ENCODE measurements around the gene ANKS1B. TPM values are rescaled to one million over a fixed set of nuclear protein-coding genes. Genes with fewer than 3 reads are reported as not detected.

ANKS1B gene
- total RNA-seq, 1 experiment from 2014 or later = 0.61 TPM

- TF ChIP-seq, protein P1, sequence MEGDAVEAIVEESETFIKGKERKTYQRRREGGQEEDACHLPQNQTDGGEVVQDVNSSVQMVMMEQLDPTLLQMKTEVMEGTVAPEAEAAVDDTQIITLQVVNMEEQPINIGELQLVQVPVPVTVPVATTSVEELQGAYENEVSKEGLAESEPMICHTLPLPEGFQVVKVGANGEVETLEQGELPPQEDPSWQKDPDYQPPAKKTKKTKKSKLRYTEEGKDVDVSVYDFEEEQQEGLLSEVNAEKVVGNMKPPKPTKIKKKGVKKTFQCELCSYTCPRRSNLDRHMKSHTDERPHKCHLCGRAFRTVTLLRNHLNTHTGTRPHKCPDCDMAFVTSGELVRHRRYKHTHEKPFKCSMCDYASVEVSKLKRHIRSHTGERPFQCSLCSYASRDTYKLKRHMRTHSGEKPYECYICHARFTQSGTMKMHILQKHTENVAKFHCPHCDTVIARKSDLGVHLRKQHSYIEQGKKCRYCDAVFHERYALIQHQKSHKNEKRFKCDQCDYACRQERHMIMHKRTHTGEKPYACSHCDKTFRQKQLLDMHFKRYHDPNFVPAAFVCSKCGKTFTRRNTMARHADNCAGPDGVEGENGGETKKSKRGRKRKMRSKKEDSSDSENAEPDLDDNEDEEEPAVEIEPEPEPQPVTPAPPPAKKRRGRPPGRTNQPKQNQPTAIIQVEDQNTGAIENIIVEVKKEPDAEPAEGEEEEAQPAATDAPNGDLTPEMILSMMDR (IDR thresholded peaks at IDR 0.05; ENCODE audit: insufficient read depth in 1 of 2, low read depth in 1 of 2, low read length in 1 of 2, severe bottlenecking in 1 of 2, unreplicated experiment in 1 of 2) = no peak
- no peak overlapping the region for H3K4me3 ChIP-seq (ENCODE audit: low read depth, low read length)
- no peaks in the 10 kb centered on the region for H3K36me3 Mint-ChIP-seq (ENCODE audit: insufficient read depth, unreplicated experiment)
- H3K27me3 Mint-ChIP-seq (ENCODE audit: insufficient read depth, unreplicated experiment) = peaks cover 7% of the 10 kb centered on the region
- no TSS peak for BruUV-seq (replicated peaks)
- POLR2A ChIA-PET = no interaction called here
- H3K4me1 Mint-ChIP-seq (ENCODE audit: low read depth, unreplicated experiment) = no peaks in the 10 kb centered on the region
- no peaks in the 10 kb centered on the region for H3K36me3 ChIP-seq (ENCODE audit: control insufficient read depth, insufficient read depth, low read length)
- H3K9me3 ChIP-seq = no peaks in the 10 kb centered on the region
- no peak overlapping the region for H3K4me3 Mint-ChIP-seq (ENCODE audit: unreplicated experiment)
- no peak overlapping the region for H3K27ac Mint-ChIP-seq (ENCODE audit: unreplicated experiment)
- DNase-seq = no peak
- H3K27me3 ChIP-seq (replicated peaks; ENCODE audit: control insufficient read depth, insufficient read depth, low read length) = no peaks in the 10 kb centered on the region
- intact Hi-C loops (cut with micrococcal nuclease; ENCODE audit: unreplicated experiment) = no loop called here
- H3K4me1 ChIP-seq = no peaks in the 10 kb centered on the region
- H3K9me3 Mint-ChIP-seq (ENCODE audit: unreplicated experiment) = no peaks in the 10 kb centered on the region
- CTCF ChIA-PET = no interaction called here
Observed at GRCh38 chr12:98909746-98910145, 1075.0 kb downstream of the ANKS1B start.

DNA sequence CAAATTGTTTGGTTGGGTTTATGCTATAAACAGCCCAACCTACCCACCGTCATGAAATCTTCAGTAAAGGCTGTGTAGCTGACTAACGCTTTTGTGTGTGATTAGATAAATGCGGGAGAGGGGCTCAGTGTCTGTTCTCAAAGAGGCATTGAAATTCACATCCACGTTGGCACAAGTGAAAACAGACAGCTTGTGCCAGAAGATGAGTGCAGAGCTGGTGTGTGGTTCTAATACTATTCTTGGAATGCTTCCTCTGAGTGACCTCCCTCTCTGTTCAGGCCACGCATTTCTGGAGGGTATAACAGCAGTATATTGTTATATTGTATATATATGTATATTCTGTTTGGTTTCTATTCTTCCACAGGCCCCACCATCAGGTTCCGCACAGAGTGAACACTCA lies 1075.9 kb downstream of the ANKS1B start:
- POLR2A ChIA-PET = no interaction called here
- no peak for DNase-seq
- Histone ChIP-seq H3K4me1 (no peaks in the 10 kb centered on the region), H3K9me3 (no peaks in the 10 kb centered on the region), H3K27me3 (replicated peaks; ENCODE audit: control insufficient read depth, insufficient read depth, low read length) (no peaks in the 10 kb centered on the region), H3K4me3 (ENCODE audit: low read depth, low read length) (no peak overlapping the region), H3K36me3 (ENCODE audit: control insufficient read depth, insufficient read depth, low read length) (no peaks in the 10 kb centered on the region)
- TF ChIP-seq, protein P1 (IDR thresholded peaks at IDR 0.05; ENCODE audit: insufficient read depth in 1 of 2, low read depth in 1 of 2, low read length in 1 of 2, severe bottlenecking in 1 of 2, unreplicated experiment in 1 of 2) = no peak
- H3K4me3 Mint-ChIP-seq (ENCODE audit: unreplicated experiment) = no peak overlapping the region
- intact Hi-C loops (cut with micrococcal nuclease; ENCODE audit: unreplicated experiment) = no loop called here
- peaks cover 8% of the 10 kb centered on the region for H3K27me3 Mint-ChIP-seq (ENCODE audit: insufficient read depth, unreplicated experiment)
- no peaks in the 10 kb centered on the region for H3K9me3 Mint-ChIP-seq (ENCODE audit: unreplicated experiment)
- H3K27ac Mint-ChIP-seq (ENCODE audit: unreplicated experiment) = no peak overlapping the region
- H3K36me3 Mint-ChIP-seq (ENCODE audit: insufficient read depth, unreplicated experiment) = no peaks in the 10 kb centered on the region
- CTCF ChIA-PET = no interaction called here
- BruUV-seq (replicated peaks) = no TSS peak
- no peaks in the 10 kb centered on the region for H3K4me1 Mint-ChIP-seq (ENCODE audit: low read depth, unreplicated experiment)

- no peaks in the 10 kb centered on the region for H3K36me3 Mint-ChIP-seq (ENCODE audit: insufficient read depth, unreplicated experiment)
- H3K9me3 Mint-ChIP-seq (ENCODE audit: unreplicated experiment) = no peaks in the 10 kb centered on the region
- ChIA-PET CTCF (no interaction called here), POLR2A (no interaction called here)
- no TSS peak for BruUV-seq (replicated peaks)
- H3K4me3 Mint-ChIP-seq (ENCODE audit: unreplicated experiment) = no peak overlapping the region
- DNase-seq = no peak
- TF ChIP-seq, protein P1 (IDR thresholded peaks at IDR 0.05; ENCODE audit: insufficient read depth in 1 of 2, low read depth in 1 of 2, low read length in 1 of 2, severe bottlenecking in 1 of 2, unreplicated experiment in 1 of 2) = no peak
- H3K36me3 ChIP-seq (ENCODE audit: control insufficient read depth, insufficient read depth, low read length) = no peaks in the 10 kb centered on the region
- intact Hi-C loops (cut with micrococcal nuclease; ENCODE audit: unreplicated experiment) = no loop called here
- H3K4me3 ChIP-seq (ENCODE audit: low read depth, low read length) = no peak overlapping the region
- no peaks in the 10 kb centered on the region for H3K27me3 ChIP-seq (replicated peaks; ENCODE audit: control insufficient read depth, insufficient read depth, low read length)
- peaks cover 6% of the 10 kb centered on the region for H3K27me3 Mint-ChIP-seq (ENCODE audit: insufficient read depth, unreplicated experiment)
- H3K9me3 ChIP-seq = no peaks in the 10 kb centered on the region
- H3K4me1 ChIP-seq = no peaks in the 10 kb centered on the region
- H3K27ac Mint-ChIP-seq (ENCODE audit: unreplicated experiment) = no peak overlapping the region
- no peaks in the 10 kb centered on the region for H3K4me1 Mint-ChIP-seq (ENCODE audit: low read depth, unreplicated experiment)
Observed at GRCh38 chr12:98903875-98904274, 1080.9 kb downstream of the ANKS1B start.

Measured in Caco-2 (cell line).